Ishikawa (cell line): ENCODE data around the gene ACACB.

Experiments used
- CEBPB ChIP-seq: IDR thresholded peaks from 2 replicates; pipeline ENCODE4 v1.6.1; 2012
- EGR1 ChIP-seq: IDR thresholded peaks from 2 replicates; pipeline ENCODE4 v1.6.1; 2012
- EP300 ChIP-seq: IDR thresholded peaks from 2 replicates; pipeline ENCODE4 v1.6.1; 2012; ENCODE audit warnings: borderline replicate concordance
- RAD21 ChIP-seq: IDR thresholded peaks from 2 replicates; pipeline ENCODE4 v1.6.1; 2012; ENCODE audit warnings: low read depth
- REST ChIP-seq: IDR thresholded peaks from 2 replicates; pipeline ENCODE4 v1.6.1; 2012; ENCODE audit warnings: low read depth, mild to moderate bottlenecking
- TAF1 ChIP-seq: IDR thresholded peaks from 2 replicates; pipeline ENCODE4 v1.6.1; 2012; ENCODE audit warnings: low read depth, mild to moderate bottlenecking
- YY1 ChIP-seq: IDR thresholded peaks from 2 replicates; pipeline ENCODE4 v1.6.1; 2012; ENCODE audit warnings: low read depth
- ZBTB7A ChIP-seq: IDR thresholded peaks from 2 replicates; pipeline ENCODE4 v1.6.1; 2012; ENCODE audit warnings: low read depth
- TF ChIP-seq, protein P1 (sequence below): IDR thresholded peaks from 2 replicates; pipeline ENCODE4 v1.6.1; 2012

DNA sequence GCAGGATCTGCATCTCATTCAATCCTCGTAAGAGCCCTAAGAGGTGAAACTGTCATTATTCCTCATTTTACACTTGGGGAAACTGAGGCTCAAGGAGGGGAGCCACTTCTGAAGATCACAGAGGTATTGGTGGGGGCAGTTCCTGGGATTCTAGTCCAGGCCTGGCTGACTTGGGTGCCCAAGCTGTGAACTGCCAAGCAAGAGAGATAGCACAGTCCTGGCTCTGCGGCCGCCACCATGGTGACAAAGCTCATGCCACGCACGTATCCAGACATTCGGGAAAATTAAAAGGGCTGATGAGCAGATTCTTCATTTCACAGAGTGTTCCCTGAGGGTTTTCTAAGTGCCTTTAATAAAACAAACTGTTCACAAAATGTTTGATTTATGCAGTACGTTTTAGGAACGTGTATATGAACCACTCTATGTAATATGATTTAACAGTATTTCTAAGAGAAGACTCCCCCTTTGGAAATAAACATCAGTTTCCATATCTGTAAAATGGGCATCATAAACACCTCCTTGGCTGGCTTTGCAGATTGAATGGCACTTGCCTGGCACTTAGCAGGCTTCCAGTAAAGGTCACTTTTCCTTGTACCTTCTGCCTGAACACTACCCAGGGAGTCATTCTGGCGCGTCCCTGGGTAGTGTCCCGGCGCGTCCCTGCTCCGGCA lies 84.6 kb downstream of the ACACB start:
- TF ChIP-seq EP300 (no peak), REST (no peak), YY1 (no peak), TAF1 (no peak), CEBPB (no peak), ZBTB7A (no peak), RAD21 (no peak), EGR1 (no peak)
- TF ChIP-seq, protein P1, sequence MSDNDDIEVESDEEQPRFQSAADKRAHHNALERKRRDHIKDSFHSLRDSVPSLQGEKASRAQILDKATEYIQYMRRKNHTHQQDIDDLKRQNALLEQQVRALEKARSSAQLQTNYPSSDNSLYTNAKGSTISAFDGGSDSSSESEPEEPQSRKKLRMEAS: no peak
